Esophagus (tissue), 2 donors: Measurements from ENCODE around the gene HSPBAP1. TPM values are rescaled to one million over a fixed set of nuclear protein-coding genes. Genes with fewer than 3 reads are reported as not detected.
"Not testable (repeated sequence)": the region's sequence is repeated elsewhere in the genome, so short reads cannot be mapped to it uniquely, and the experiment has no call there.

Source experiments
- H3K27ac ChIP-seq, 2 donors: one replicate each; pipeline ENCODE4 v1.5.1; 2013; ENCODE audit warnings: low read depth in 2 of 2, mild to moderate bottlenecking in 2 of 2, inconsistent platforms in 1 of 2, low read length in 1 of 2, moderate library complexity in 1 of 2
- H3K27me3 ChIP-seq, 2 donors: one replicate each; pipeline ENCODE4 v1.6.1; 2013; ENCODE audit warnings: low read length in 2 of 2, control low read depth in 1 of 2, mild to moderate bottlenecking in 1 of 2; ENCODE audit not compliant: insufficient read depth in 2 of 2, control insufficient read depth in 1 of 2
- H3K36me3 ChIP-seq, 2 donors: one replicate each; pipeline ENCODE4 v1.6.1; 2013; ENCODE audit warnings: low read length in 1 of 2; ENCODE audit not compliant: control insufficient read depth in 2 of 2, insufficient read depth in 2 of 2
- H3K4me1 ChIP-seq, 2 donors: one replicate each; pipeline ENCODE4 v1.6.1; 2013; ENCODE audit warnings: low read length in 1 of 2; ENCODE audit not compliant: control insufficient read depth in 2 of 2, insufficient read depth in 2 of 2
- H3K4me3 ChIP-seq, 2 donors: one replicate each; pipeline ENCODE4 v1.5.1; 2013; ENCODE audit warnings: low read length in 2 of 2, mild to moderate bottlenecking in 2 of 2, low read depth in 1 of 2, moderate library complexity in 1 of 2
- H3K9me3 ChIP-seq, 2 donors: one replicate each; pipeline ENCODE4 v1.6.1; 2013; ENCODE audit warnings: mild to moderate bottlenecking in 2 of 2, low read depth in 1 of 2, low read length in 1 of 2, moderate library complexity in 1 of 2; ENCODE audit not compliant: control insufficient read depth in 2 of 2, insufficient read depth in 1 of 2
- WGBS, 2 donors: extraction: QIAGEN DNeasy Blood & Tissue Kit; methylation state at CpG; one replicate each; pipeline ENCODE4 v1.1.7; 2013; 5-methylcytosine and 5-hydroxymethylcytosine counted together
- polyA plus RNA-seq, 2 donors: library from polyadenylated mRNA; stranded (reverse); fragments of 200-250 nt; gene quantifications; one replicate each; pipeline ENCODE4 v1.2.3, GENCODE V29; 2013
- donor health status: healthy with polysubstance abuse.
- donor health status: Bipolar disorder and iron deficiency.

Gene HSPBAP1
- polyA plus RNA-seq, 2 donors, result 4.2 to 7.5 TPM

- Histone ChIP-seq H3K4me3 (no peak overlapping the region), H3K27me3 (no peaks in the 10 kb centered on the region), H3K27ac (no peak overlapping the region), H3K9me3 (peaks cover 0 to 2% of the 10 kb centered on the region in 2 donors), H3K36me3 (peaks cover 0 to 2% of the 10 kb centered on the region in 2 donors), H3K4me1 (no peaks in the 10 kb centered on the region)
- 91 to 95% methylated on average over 3 of the region's 3 CpGs for WGBS, 2 donors
Observed at GRCh38 chr3:122727294-122727693, 66.3 kb downstream of the HSPBAP1 start.

DNA sequence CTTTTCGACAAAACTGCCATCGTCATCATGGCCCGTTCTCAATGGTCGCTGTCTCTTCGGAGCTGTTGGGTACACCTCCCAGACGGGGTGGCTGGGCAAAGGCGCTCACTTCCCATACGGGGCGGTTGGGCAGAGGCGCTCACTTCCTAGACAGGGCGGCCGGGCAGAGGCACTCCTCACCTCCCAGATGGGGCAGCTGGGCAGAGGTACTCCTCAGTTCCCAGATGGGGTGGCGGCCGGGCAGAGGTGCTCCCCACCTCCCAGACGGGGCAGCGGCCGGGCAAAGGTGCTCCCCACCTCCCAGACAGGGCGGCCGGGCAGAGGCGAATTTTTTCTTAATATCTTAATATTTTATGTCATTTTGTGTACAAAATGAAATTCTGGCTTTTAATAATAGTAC lies 68.5 kb downstream of the HSPBAP1 start:
- H3K4me1 ChIP-seq, result no peaks in the 10 kb centered on the region
- peaks cover 0 to 3% of the 10 kb centered on the region in 2 donors for H3K36me3 ChIP-seq
- no peaks in the 10 kb centered on the region for H3K27me3 ChIP-seq
- H3K27ac ChIP-seq, result no peak overlapping the region
- WGBS, 2 donors, result 97 to 99% methylated on average over 20 of the region's 20 CpGs
- peaks cover 0 to 2% of the 10 kb centered on the region in 2 donors for H3K9me3 ChIP-seq
- H3K4me3 ChIP-seq, result no peak overlapping the region

DNA sequence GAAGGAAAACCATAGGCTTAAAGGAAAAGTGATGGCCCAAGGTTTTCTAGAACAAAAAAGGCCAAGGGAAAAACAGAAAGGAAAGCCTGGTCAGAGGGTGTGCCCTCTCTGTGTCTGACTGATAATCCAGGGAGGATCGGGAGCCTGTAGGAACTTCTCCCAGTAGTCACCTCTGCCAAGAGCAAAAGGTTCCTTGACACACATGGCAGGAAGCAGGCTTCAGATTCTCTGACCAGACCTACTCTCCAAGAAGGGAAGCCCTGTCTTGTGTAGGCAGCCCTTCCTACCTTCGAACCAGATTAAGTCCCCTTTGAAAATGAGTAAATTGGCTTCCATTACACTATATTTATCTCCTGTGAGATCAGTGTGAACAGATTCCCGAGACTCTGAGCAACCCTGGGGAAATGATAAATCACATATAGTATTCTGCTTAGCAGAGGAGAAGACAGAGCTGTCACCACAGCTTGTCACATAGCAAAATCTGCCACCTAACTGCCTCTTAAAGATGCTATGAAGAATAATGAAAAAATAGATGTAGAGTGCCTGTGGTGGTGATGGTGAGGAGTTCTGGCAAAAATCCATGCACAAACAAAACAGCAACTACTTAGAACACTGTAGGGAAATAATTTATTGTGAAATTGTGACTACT lies 74.2 kb downstream of the HSPBAP1 start:
- H3K27me3 ChIP-seq, result no peaks in the 10 kb centered on the region
- H3K36me3 ChIP-seq, result peaks cover 10 to 16% of the 10 kb centered on the region in 2 donors
- 73 to 77% methylated on average over 3 of the region's 3 CpGs for WGBS, 2 donors

DNA sequence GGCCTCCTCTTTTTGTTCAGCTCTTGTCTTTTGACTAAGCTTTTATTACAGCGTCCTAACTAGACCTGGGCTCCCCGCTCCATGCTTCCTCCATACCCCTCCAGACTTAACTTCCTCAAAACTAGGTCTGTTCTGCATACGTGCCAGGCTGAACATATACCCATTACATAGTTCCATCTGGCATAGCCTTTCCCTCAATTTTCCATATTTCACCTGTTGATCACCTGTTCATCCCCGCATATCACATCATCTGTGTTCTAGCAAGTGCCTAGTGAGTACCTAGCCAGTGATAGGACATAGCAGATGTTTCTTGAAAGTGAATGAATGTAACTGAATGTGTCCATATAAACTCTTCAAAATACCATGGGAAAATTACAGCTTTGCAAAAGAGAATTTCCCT lies 77.0 kb downstream of the HSPBAP1 start:
- H3K27ac ChIP-seq, result no peak overlapping the region
- H3K4me3 ChIP-seq, result no peak overlapping the region
- no peaks in the 10 kb centered on the region for H3K9me3 ChIP-seq
- H3K4me1 ChIP-seq, result no peaks in the 10 kb centered on the region
- H3K27me3 ChIP-seq, result no peaks in the 10 kb centered on the region
- 89 to 94% methylated on average over 4 of the region's 4 CpGs for WGBS, 2 donors
- peaks cover 10 to 16% of the 10 kb centered on the region in 2 donors for H3K36me3 ChIP-seq

More for the DNA sequence above, 74.2 kb downstream of the HSPBAP1 start:
- H3K9me3 ChIP-seq, result no peaks in the 10 kb centered on the region
- H3K4me1 ChIP-seq, result no peaks in the 10 kb centered on the region
- H3K4me3 ChIP-seq, result no peak overlapping the region
- H3K27ac ChIP-seq, result no peak overlapping the region

- no peaks in the 10 kb centered on the region for H3K27me3 ChIP-seq
- 79 to 81% methylated on average over 3 of the region's 3 CpGs for WGBS, 2 donors
- peaks cover 8 to 11% of the 10 kb centered on the region in 2 donors for H3K36me3 ChIP-seq
- H3K4me1 ChIP-seq, result no peaks in the 10 kb centered on the region
- H3K9me3 ChIP-seq, result no peaks in the 10 kb centered on the region
- no peak overlapping the region for H3K4me3 ChIP-seq
- no peak overlapping the region for H3K27ac ChIP-seq
Observed at GRCh38 chr3:122714273-122714672, 79.4 kb downstream of the HSPBAP1 start.

- not testable (repeated sequence) for H3K9me3 ChIP-seq, H3K27me3 ChIP-seq, H3K4me1 ChIP-seq, H3K4me3 ChIP-seq, H3K27ac ChIP-seq, H3K36me3 ChIP-seq
- WGBS, 2 donors, result 92 to 95% methylated on average over 1 of the region's 1 CpG
Observed at GRCh38 chr3:122710616-122711251, 82.9 kb downstream of the HSPBAP1 start.

DNA sequence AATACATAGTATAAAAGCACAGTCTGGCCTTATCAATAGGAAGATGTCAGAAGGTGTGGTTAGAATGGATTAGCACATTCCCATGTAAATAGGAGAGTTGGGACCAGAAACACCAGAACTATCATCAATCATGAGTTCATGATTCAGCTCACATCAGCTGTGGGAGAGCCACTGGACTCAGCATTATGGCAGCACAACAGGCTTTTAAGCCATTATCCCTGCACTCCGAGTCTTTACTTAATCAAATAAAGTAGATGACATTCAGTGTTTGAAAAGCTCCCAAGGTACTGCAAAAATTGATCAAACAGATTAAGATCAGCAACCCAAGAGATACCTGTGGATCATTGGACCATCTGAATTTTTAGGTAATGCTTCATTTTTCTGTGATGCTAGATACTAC lies 88.3 kb downstream of the HSPBAP1 start:
- WGBS, 2 donors, result 94 to 96% methylated on average over 1 of the region's 1 CpG

DNA sequence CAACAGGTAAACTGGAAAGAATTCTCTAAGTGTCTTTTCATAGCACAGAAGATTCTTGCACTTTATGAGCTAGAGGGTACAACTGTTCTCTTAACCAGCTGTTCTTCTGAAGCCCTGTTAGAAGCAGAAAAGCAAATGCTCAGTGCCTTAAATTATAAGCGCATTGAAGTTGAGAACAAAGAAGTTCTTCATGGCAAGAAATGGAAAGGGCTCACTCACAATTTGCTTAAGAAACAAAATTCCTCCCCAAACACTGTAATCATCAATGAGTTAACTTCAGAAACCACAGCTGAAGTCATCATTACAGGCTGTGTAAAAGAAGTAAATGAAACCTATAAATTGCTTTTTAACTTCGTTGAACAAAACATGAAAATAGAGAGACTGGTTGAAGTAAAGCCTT lies 93.4 kb downstream of the HSPBAP1 start:
- Histone ChIP-seq H3K4me1 (no peaks in the 10 kb centered on the region), H3K36me3 (peaks cover 10 to 13% of the 10 kb centered on the region in 2 donors), H3K27ac (no peak overlapping the region), H3K9me3 (no peaks in the 10 kb centered on the region), H3K27me3 (no peaks in the 10 kb centered on the region), H3K4me3 (no peak overlapping the region)
- 77 to 84% methylated on average over 2 of the region's 2 CpGs for WGBS, 2 donors

More for the DNA sequence above, 88.3 kb downstream of the HSPBAP1 start:
- Histone ChIP-seq H3K27ac (no peak overlapping the region), H3K4me1 (no peaks in the 10 kb centered on the region), H3K36me3 (peaks cover 5 to 11% of the 10 kb centered on the region in 2 donors), H3K27me3 (no peaks in the 10 kb centered on the region), H3K4me3 (no peak overlapping the region), H3K9me3 (no peaks in the 10 kb centered on the region)

DNA sequence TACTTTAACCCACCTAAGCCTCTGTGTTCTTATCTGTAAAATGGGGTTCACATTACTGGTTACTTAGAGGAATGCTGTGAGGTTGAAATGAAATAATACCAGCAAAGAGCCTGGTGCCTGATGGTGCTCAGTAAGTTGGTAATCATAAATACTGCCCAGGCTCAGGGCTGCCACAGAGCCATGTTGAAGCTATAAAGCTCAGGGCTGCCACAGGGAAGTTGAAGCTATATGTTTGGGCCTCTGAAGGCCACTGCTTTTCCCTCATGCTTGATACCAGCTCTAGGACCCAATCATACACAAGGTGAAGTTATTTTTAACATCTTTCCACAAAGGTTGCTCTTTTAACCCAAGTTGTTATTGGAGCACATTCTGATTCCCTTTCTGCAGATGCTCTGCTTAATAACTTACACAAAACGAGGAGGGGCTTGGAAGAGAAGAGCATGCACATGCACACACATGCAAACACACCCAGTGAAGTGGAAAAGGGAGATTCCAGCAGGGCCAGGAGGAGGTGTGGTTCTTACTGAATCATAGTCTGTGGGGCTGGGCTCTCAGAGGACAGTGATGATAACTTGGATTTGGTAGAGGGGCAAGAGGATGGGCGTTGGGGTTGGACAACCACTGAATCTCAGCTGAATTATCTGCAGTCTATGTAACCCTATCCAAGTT lies 95.5 kb downstream of the HSPBAP1 start:
- no peaks in the 10 kb centered on the region for H3K4me1 ChIP-seq
- no peak overlapping the region for H3K27ac ChIP-seq
- 46 to 50% methylated on average over 2 of the region's 2 CpGs for WGBS, 2 donors
- H3K9me3 ChIP-seq, result no peaks in the 10 kb centered on the region
- no peaks in the 10 kb centered on the region for H3K27me3 ChIP-seq
- peaks cover 9 to 13% of the 10 kb centered on the region in 2 donors for H3K36me3 ChIP-seq
- H3K4me3 ChIP-seq, result no peak overlapping the region
